ENCODE measurements around the gene PRKN.

DNA sequence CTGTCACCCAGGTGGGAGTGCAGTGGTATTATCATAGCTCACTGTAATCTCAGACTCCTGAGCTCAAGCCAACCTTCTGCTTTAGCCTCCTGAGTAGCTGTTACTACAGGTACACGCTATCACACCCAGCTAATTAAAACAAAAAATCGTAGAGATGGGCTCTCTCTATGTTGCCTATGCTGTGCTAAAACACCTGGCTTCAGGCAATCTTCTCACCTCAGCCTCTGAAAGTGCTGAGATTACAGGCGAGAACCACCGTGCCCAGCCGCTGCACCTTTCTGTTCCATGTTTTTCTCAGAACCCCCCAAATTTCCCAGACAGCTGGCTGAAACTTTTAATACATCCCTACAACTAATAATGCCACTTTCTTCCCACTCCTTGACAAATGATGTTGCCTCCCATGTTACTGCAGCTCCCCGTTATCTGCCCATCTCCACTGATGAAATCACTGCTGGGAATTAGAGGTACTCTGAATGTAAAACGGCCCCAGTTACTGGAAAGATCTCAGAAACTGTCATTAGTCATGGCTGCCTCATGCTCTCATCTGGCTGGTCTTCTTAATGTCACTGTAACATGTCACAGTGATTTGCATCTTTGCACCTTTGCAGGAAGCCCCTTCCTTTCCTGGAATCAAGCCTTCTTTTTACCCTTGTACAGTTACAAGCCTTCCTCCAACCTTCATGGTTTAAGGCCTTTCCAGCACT is 697.5 kb downstream of the PRKN start:
- TF ChIP-seq, protein P1, sequence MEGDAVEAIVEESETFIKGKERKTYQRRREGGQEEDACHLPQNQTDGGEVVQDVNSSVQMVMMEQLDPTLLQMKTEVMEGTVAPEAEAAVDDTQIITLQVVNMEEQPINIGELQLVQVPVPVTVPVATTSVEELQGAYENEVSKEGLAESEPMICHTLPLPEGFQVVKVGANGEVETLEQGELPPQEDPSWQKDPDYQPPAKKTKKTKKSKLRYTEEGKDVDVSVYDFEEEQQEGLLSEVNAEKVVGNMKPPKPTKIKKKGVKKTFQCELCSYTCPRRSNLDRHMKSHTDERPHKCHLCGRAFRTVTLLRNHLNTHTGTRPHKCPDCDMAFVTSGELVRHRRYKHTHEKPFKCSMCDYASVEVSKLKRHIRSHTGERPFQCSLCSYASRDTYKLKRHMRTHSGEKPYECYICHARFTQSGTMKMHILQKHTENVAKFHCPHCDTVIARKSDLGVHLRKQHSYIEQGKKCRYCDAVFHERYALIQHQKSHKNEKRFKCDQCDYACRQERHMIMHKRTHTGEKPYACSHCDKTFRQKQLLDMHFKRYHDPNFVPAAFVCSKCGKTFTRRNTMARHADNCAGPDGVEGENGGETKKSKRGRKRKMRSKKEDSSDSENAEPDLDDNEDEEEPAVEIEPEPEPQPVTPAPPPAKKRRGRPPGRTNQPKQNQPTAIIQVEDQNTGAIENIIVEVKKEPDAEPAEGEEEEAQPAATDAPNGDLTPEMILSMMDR (IDR thresholded peaks at IDR 0.05; ENCODE audit: insufficient read depth, low read length), result no peak
- no peak for TF ChIP-seq REST (IDR thresholded peaks at IDR 0.05; ENCODE audit: insufficient replicate concordance, low read depth)
